SIG-M5 treated with dmso at 0.1 percent for 504 hours (cell line): ENCODE data around the gene HBG2.
"Not testable (repeated sequence)": the region's sequence is repeated elsewhere in the genome, so short reads cannot be mapped to it uniquely, and the experiment has no call there.

Experiments used
- DNase-seq: peaks from one replicate; lab custom pipeline; 2025; ENCODE audit not compliant: unreplicated experiment; lab: John Stamatoyannopoulos, UW

The HBG2 gene

GRCh38 chr11:5282628-5283027, 28.0 kb upstream of the HBG2 start:
- DNase-seq = no peak

GRCh38 chr11:5281596-5281995, 27.0 kb upstream of the HBG2 start:
- no peak for DNase-seq

GRCh38 chr11:5280582-5281102, 26.1 kb upstream of the HBG2 start:
- peak; percentile 15 for DNase-seq

GRCh38 chr11:5279471-5280090, 25.0 kb upstream of the HBG2 start:
- DNase-seq = no peak

- DNase-seq = no peak
These were observed 23.3 kb upstream of the HBG2 start for GRCh38 chr11:5277807-5278382.

- DNase-seq = no peak
These were observed 22.1 kb upstream of the HBG2 start for GRCh38 chr11:5276697-5277096.

- no peak for DNase-seq
These were observed 21.0 kb upstream of the HBG2 start for GRCh38 chr11:5275369-5276110.

GRCh38 chr11:5274395-5274794, 19.8 kb upstream of the HBG2 start:
- DNase-seq = no peak

- DNase-seq = no peak
These were observed 17.9 kb upstream of the HBG2 start for GRCh38 chr11:5272395-5273017.

- no peak for DNase-seq
These were observed 15.2 kb upstream of the HBG2 start, which contains the start of gene HBE1 for GRCh38 chr11:5269715-5270147. TSS of gene HBE1 (minus strand) at chr11:5269945. CDS start at chr11:5269890, 55 bp downstream.

- DNase-seq = no peak
These were observed 12.5 kb upstream of the HBG2 start for GRCh38 chr11:5267033-5267563.

GRCh38 chr11:5266609-5267008, 12.0 kb upstream of the HBG2 start:
- no peak for DNase-seq

GRCh38 chr11:5265832-5266231, 11.3 kb upstream of the HBG2 start:
- no peak for DNase-seq

- no peak for DNase-seq
These were observed 4.1 kb upstream of the HBG2 start for GRCh38 chr11:5258543-5259262.

GRCh38 chr11:5257296-5257695, 2.7 kb upstream of the HBG2 start:
- DNase-seq = no peak

- DNase-seq = not testable (repeated sequence)
These were observed 558 bp downstream of the HBG2 start for GRCh38 chr11:5254023-5254422.

- not testable (repeated sequence) for DNase-seq
These were observed 1.1 kb downstream of the HBG2 start for GRCh38 chr11:5253440-5253839.

GRCh38 chr11:5252919-5253265, 1.7 kb downstream of the HBG2 start:
- no peak for DNase-seq

GRCh38 chr11:5252192-5252918, 2.2 kb downstream of the HBG2 start:
- no peak for DNase-seq

- no peak for DNase-seq
These were observed 2.8 kb downstream of the HBG2 start for GRCh38 chr11:5251746-5252145.
